Gastrocnemius medialis (tissue), 4 donors: ENCODE data around the gene EOMES.

ENCODE experiments used
- CTCF ChIP-seq, 5 experiments: fragments of 450-650 bp in 3 of 5; fragments of 200-600 bp in 2 of 5; sonication (generic) in 2 of 5; IDR thresholded peaks in 4 of 5; conservative IDR thresholded peaks in 1 of 5; 1 replicate in 4 of 5; 2 replicates in 1 of 5; pipeline ENCODE4 v1.5.1; 2016 to 2019; ENCODE audit warnings: antibody characterized with exemption in 5 of 5, mild to moderate bottlenecking in 3 of 5, moderate library complexity in 3 of 5
- POLR2A ChIP-seq, 2 donors: fragments of 450-650 bp; IDR thresholded peaks; one replicate each; pipeline ENCODE4 v1.6.1; 2017; ENCODE audit warnings: antibody characterized with exemption in 2 of 2, mild to moderate bottlenecking in 2 of 2, moderate library complexity in 2 of 2

- TF ChIP-seq CTCF (IDR thresholded peaks at IDR 0.05 in 4 of 5, conservative IDR thresholded peaks at IDR 0.05 in 1 of 5) (no peak), POLR2A (IDR thresholded peaks at IDR 0.05) (no peak)
These were observed 1.8 kb upstream of the EOMES start for GRCh38 chr3:27723815-27724458.
